ENCODE measurements around the gene CNTN4. TPM values are rescaled to one million over a fixed set of nuclear protein-coding genes. Genes with fewer than 3 reads are reported as not detected.

The CNTN4 gene
- total and polyA plus RNA-seq, 2 donors (not counting 3 experiments of a cell fraction or from before 2014, with no cell fraction given): not detected

GRCh38 chr3:2568156-2568555 is 469.5 kb downstream of the CNTN4 start:
- Histone ChIP-seq H2AFZ (ENCODE audit: low read depth, low read length) (no peak overlapping the region), H3K79me2 (ENCODE audit: control insufficient read depth, insufficient read depth, low read length) (no peaks in the 10 kb centered on the region), H3K27ac (ENCODE audit: insufficient read depth, low read depth, low read length) (no peak overlapping the region), H3K36me3 (ENCODE audit: control insufficient read depth in 2 of 2, extremely low read depth in 1 of 2, insufficient read depth in 2 of 2, low read length in 2 of 2) (no peaks in the 10 kb centered on the region), H3K4me1 (ENCODE audit: control insufficient read depth, extremely low read depth, insufficient read depth, low read length) (no peaks in the 10 kb centered on the region), H3K9me1 (replicated peaks; ENCODE audit: control insufficient read depth, extremely low read depth, insufficient read depth, low read length) (no peaks in the 10 kb centered on the region), H3K9ac (replicated peaks; ENCODE audit: extremely low read depth, insufficient read depth, low read length) (no peak overlapping the region), H3K27me3 (ENCODE audit: control insufficient read depth in 2 of 2, insufficient read depth in 2 of 2, low read length in 2 of 2) (no peaks in the 10 kb centered on the region), H3K4me2 (ENCODE audit: insufficient read depth, low read length) (no peak overlapping the region), H3K4me3 (replicated peaks in 1 of 3; ENCODE audit: insufficient read depth in 1 of 3, low read depth in 1 of 3, low read length in 3 of 3) (no peak overlapping the region), H4K20me1 (replicated peaks; ENCODE audit: control insufficient read depth, extremely low read depth, insufficient read depth, low read length) (no peaks in the 10 kb centered on the region), H3K9me3 (replicated peaks; ENCODE audit: control insufficient read depth, insufficient read depth, low read length) (no peaks in the 10 kb centered on the region)
- no TSS peak for BruUV-seq (replicated peaks)
- POLR2A ChIA-PET: no interaction called here
- CTCF ChIA-PET: no interaction called here
- intact Hi-C loops (cut with micrococcal nuclease): no loop called here
- TF ChIP-seq, protein P1, sequence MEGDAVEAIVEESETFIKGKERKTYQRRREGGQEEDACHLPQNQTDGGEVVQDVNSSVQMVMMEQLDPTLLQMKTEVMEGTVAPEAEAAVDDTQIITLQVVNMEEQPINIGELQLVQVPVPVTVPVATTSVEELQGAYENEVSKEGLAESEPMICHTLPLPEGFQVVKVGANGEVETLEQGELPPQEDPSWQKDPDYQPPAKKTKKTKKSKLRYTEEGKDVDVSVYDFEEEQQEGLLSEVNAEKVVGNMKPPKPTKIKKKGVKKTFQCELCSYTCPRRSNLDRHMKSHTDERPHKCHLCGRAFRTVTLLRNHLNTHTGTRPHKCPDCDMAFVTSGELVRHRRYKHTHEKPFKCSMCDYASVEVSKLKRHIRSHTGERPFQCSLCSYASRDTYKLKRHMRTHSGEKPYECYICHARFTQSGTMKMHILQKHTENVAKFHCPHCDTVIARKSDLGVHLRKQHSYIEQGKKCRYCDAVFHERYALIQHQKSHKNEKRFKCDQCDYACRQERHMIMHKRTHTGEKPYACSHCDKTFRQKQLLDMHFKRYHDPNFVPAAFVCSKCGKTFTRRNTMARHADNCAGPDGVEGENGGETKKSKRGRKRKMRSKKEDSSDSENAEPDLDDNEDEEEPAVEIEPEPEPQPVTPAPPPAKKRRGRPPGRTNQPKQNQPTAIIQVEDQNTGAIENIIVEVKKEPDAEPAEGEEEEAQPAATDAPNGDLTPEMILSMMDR (IDR thresholded peaks at IDR 0.05; ENCODE audit: extremely low read depth in 1 of 2, insufficient read depth in 1 of 2, low read depth in 1 of 2, low read length in 2 of 2): no peak
- TF ChIP-seq, protein P2, sequence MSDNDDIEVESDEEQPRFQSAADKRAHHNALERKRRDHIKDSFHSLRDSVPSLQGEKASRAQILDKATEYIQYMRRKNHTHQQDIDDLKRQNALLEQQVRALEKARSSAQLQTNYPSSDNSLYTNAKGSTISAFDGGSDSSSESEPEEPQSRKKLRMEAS (IDR thresholded peaks at IDR 0.05; ENCODE audit: insufficient read depth, insufficient read length): no peak
- TF ChIP-seq JUN (IDR thresholded peaks at IDR 0.05; ENCODE audit: borderline replicate concordance, insufficient read depth, insufficient read length, low read depth): no peak
- TF ChIP-seq MYC (IDR thresholded peaks at IDR 0.05; ENCODE audit: low read depth, low read length): no peak
- TF ChIP-seq POLR2AphosphoS5 (IDR thresholded peaks at IDR 0.05; ENCODE audit: insufficient read depth, low read depth, low read length): no peak
- TF ChIP-seq EZH2 (IDR thresholded peaks at IDR 0.05; ENCODE audit: borderline replicate concordance, low read depth, low read length, severe bottlenecking): no peak
- TF ChIP-seq FOS (IDR thresholded peaks at IDR 0.05; ENCODE audit: borderline replicate concordance, insufficient read depth, low read length): no peak
- TF ChIP-seq POLR2A (IDR thresholded peaks at IDR 0.05; ENCODE audit: low read depth, low read length): no peak
- TF ChIP-seq GATA2 (IDR thresholded peaks at IDR 0.05; ENCODE audit: insufficient read depth, insufficient read length, low read depth, low read length): no peak
- dilution Hi-C loops (cut with MboI; ENCODE audit: extremely low pct_ligation_motif_present, low sequenced_read_pairs): no loop called here
- no peak for DNase-seq (ENCODE audit: low read depth, low spot score)
- no peak for FAIRE-seq

Data from endothelial cell of umbilical vein (primary cell).